HG03103 (cell line): Measurements from ENCODE around the gene SLC39A9.

Experiments used
- ATAC-seq: cut with Tn5 transposase; IDR thresholded peaks from one replicate; pipeline ENCODE4 v1.9.1; 2021; ENCODE audit warnings: low read depth; ENCODE audit not compliant: unreplicated experiment

The SLC39A9 gene

DNA sequence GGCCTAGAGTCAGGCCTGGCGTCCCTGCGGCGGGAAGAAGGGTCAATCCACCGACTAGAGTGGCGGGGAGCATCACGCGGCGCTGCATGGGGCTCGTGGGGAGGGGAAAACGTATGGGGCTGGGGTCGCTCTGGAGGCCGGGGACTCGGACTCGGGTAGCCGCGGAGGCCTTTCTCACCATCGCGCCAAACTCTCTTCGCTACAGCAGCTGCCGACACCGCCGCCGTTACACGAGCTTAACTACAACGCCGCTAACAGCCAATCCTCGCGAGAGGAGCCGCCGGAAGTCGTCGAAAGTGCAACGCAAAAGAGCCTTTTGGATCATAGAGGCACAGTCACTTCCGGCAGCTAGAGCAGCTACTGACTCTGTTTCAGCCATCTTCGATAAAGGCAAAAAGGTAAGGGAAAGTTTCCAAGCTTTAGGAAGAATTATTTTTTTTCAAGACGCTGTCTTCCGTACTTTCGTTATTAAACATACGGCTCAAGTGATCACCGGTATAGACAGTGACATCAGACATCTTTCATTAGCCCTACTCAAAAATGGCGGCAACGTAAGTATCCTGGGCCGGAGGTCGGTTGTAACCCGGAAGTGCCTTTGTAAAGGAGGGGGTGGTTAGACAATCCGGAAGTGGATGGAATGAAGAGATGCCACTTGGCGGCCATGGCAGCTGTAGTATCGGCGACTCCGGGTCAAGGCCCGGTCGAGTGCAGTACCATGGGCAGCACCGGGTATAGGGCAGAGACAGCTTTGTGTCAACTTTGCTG, at the start of gene SLC39A9, which contains the start of gene ERH:
SLC39A9 (plus strand) TSS at position 640 of the 765 bp plus-strand sequence. CDS start 678 bp downstream, outside the sequence.
ERH (minus strand) TSS at position 247 of the 765 bp plus-strand sequence; CDS start at position 181, 66 bp downstream.
- ATAC-seq, result peak; percentile 81

GRCh38 chr14:69349091-69349777, 49.3 kb upstream of the SLC39A9 start:
- no peak for ATAC-seq

DNA sequence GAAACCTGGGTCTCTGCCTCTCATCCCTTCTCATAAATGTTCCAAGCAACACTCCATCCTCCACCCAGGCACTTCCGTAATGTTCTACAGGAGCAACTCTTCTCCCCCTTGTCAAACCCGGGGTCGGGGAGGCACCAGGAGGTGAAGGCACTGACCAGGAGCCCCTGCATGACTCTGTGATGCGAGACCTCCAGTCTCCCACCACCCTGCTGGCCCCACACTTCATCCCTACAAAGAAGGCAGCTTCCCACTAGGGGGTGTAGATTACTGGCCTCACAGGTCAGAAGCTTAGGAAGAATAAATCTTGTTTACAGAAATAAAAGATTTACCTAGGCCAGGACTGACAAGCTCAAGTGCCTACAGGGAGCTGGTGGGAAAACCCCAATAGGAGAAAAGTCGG, 47.6 kb upstream of the SLC39A9 start:
- no peak for ATAC-seq

GRCh38 chr14:69351385-69351784, 47.1 kb upstream of the SLC39A9 start:
- no peak for ATAC-seq

- no peak for ATAC-seq
These were observed 46.6 kb upstream of the SLC39A9 start for GRCh38 chr14:69351911-69352310.

- no peak for ATAC-seq
These were observed 45.3 kb upstream of the SLC39A9 start for GRCh38 chr14:69353168-69353567.

DNA sequence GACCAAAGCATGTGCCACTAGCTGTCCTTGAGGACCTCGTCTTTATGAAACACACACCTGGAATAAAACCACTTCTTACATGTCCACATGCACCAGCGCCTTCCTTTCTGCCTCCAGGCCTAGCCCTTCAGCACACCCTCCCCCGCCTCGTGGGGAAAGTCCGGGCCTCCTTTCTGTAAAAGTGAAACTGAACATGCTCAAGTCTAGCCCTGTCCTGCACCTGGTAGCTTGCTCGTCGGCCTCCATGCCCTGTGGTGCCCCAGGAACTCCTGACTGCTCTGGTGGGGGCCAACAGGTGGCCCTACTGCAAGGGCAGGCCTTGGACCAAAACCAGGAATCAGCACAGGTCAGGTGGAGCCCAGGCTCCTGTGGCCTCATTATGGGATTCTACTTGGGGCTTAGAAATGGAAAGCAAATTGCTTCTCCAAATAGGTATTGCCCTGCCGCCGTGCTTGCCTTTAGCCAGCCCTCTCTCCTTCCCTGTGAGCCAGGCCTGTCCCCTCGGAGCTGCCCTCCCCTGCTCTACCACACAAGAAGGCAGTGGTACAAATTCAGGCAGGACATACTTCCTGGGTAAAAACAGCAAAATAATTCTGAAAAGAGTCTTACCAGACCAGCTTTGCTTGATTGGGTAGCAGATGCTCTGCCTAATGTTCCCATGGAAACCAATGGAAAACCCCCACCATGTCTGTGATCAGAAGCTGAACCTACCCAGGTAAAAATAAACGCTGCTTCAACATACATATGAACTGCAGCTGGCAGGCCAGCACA, 43.9 kb upstream of the SLC39A9 start:
- peak; percentile 90 for ATAC-seq

GRCh38 chr14:69355154-69355597, 43.3 kb upstream of the SLC39A9 start:
- peak; percentile 3 for ATAC-seq

- no peak for ATAC-seq
These were observed 42.7 kb upstream of the SLC39A9 start for GRCh38 chr14:69355607-69356281.

GRCh38 chr14:69356903-69357543, 41.5 kb upstream of the SLC39A9 start:
- no peak for ATAC-seq

DNA sequence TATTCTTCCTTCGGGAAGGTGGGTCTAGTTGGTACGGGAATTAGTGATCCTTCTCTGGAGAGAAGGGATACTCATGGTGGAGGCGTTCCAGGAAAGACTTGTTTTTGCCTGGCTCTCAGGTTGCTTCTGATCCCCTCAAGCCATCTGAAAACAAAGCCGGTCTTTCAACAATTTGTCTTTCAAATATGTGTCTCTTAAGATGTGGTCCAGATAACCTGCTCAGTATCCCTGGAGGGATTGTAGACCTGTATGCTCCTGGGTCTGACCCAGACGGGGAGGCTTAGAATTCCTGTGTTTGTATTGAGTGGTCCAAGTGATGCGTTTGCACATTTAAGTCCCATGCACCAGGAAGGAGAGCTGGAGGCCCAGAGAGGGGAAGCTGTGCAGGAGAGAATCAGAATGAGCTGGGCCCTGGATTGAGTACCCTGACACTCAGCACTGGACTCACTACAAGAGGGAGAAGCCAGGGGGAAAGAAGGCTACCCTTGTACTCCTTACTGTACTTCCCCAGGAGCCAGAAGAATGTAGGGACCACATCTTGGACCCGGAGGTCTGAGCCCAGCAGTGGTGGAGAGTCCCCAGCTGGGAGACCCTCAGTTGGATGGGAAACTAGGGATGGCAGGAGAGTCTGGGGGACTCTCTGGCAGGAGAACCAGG, 40.8 kb upstream of the SLC39A9 start:
- ATAC-seq, result no peak

GRCh38 chr14:69358233-69358963, 40.1 kb upstream of the SLC39A9 start:
- ATAC-seq, result no peak

GRCh38 chr14:69358966-69359365, 39.5 kb upstream of the SLC39A9 start:
- no peak for ATAC-seq

GRCh38 chr14:69360438-69361108, 37.9 kb upstream of the SLC39A9 start:
- no peak for ATAC-seq

DNA sequence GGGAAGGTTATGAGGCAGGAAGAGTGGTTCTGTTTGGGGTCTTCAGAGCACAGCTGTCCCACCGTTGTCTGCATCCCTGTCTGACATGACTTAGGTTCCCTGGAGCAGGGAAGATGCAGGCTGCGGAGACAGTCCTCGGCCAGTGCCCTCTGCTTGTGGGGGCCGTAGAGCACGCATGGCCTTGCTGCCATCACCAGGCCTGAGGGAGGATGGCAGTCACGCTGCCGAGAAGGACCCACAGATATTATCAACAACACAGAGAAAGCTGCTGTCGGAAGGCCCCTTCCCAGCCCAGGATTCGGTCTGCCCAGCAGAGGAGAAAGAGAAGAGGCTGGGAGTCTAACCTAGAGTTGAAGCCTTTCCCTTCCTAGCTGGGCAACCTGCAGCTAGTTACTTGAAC, 35.4 kb upstream of the SLC39A9 start:
- ATAC-seq, result no peak

DNA sequence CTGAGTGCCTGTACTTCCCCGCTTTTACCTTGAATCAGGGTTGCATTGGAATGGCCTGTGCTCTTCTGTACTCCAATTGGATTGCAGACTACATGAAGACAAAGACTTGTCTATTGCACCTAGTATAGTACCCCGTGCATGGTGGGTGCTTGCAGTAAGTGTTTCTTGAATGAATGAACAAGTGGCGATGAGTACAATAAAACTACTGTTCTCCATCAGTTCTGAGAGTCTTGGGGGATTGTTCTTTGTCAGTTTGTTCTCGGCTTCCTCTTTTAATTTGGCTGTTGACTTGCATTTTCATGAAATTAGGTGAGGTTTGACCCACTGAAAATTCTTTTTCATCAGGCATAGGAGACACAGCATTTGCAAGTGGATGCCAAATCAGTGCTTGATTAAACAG, 34.5 kb upstream of the SLC39A9 start:
- ATAC-seq, result no peak

DNA sequence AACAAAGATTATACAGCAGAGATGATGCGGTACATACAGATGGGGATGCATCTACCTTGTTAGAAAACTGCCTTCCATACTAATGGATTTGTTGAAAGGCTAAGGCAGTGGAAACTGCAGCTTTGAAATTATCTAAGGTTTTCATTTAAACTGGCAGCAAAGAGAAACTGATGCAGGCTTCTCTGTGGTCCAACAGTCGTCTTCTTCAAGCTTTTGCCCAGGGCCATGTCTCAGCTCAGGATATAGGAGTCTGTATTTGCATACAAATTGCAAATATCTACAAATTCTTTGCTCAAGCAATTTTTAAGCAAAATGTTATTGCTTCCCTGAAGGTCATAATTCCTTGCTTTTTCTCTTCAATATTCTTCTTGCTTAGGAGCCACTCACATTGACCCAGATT, 34.1 kb upstream of the SLC39A9 start:
- no peak for ATAC-seq

DNA sequence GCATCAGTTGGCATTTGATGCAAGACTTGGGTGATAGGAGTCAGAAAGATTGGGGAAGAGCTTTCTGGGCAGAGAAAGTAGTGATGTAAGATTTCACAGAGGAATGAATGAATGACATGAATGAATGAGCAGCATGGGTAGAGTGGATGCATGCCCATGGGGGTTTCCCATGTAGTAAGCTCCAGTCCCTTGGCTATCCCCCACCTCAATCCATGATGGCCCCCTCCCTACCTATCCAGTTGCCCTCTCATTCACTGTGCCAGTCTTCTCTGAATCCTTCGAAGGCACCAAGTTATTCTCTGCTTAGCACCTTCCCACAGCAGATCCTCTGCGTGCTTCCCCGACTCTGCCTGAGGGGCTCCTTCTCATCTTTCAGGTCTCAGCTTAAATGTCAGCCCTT, 32.4 kb upstream of the SLC39A9 start:
- no peak for ATAC-seq
